Measurements from ENCODE around the gene PLEKHG4B.
"Not testable (repeated sequence)": the region's sequence is repeated elsewhere in the genome, so short reads cannot be mapped to it uniquely, and the experiment has no call there.

PLEKHG4B gene

DNA sequence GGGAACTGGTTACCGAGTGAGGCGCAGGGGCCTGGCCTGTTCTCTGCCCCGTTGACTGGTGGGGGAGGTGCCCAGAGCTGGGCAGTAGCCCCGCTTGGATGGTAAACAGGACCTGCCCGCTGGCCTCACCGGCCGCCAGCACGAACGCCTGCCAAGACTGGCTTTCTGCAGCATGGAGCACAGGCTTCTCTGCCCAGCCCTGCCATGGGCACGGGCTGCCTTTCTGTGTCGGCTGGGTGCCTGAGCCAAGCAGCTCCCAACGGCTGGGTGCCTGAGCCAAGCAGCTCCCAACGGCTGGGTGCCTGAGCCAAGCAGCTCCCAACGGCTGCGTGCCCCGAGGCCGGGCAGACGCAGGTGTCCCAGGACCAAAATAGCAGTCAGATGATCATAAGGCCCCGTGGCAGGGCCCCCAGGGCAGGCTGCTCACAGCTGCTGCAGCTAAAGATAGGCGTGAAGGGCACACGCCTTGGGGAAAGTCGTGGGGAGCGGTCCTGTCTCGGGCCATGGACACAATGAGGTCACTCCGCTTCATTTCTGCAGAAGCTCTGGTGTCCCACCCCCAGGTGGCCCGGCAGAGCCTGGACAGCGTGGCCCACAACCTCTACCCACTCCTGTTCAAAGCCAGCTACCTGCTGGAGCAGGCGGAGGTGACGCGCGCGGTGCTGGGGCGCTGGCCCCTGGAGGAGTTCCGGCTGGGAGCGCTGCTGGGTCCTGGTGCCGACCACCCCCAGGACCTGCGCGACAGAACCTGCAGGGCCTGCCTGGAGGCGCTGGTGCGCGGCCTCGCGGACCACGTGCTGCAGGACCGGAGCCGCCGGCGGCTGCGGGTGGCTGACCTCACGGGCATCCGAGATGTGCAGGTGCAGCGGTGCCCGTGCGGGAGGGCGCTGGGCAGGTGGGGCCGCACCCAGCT lies 99.3 kb downstream of the PLEKHG4B start, which contains the start of gene LRRC14B:
LRRC14B (plus strand) TSS at position 460 of the 913 bp plus-strand sequence; CDS start at position 504, 44 bp downstream.
- no peak for DNase-seq

DNA sequence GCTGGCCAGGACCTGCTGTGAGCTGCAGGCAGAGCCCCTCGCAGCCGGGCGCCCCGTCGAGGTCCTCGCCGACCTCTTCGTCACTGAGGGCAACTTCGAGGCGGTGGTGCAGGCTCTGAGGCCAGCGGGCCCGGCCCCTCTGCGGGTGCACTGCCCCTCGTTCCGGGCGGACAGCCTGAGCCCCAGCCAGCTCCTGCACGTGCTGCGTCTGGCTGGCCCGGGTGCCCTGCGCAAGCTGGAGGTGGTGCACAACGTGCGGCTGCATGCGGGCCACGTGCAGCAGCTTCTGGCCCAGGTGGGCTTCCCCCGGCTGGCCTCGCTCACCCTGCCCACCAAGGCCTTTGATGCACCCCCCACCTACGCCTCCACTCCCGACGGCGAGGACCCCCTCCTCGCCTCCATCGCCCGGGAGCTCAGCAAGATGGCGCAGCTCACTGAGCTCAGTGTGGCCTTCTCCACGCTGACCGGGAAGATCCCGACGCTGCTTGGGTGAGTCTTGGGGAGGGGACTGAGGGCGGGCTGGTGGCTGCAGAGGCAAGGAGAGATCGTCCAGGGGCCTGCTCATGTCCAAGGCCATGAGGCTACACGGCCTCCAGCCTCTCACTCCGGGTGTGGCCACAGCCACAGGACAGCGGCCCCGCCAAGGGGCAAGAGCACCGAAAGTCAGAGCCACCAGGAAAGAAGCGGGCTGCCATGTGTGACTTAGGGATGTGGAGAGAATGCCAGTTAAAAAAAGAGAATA lies 100.2 kb downstream of the PLEKHG4B start:
- no peak for DNase-seq

DNA sequence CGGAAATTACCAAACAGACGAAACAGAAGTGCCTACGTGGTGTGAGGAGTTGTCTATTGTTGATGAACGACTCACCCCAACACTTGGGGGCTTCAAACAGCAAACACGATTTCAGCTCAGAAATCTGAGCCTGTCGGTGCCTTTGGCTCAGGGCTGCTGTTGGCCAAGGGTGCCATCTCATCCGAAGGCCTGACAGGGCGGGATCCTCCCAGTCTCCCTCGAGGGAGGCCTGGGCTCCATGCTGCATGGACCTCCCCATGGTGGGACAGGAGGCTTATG lies 100.7 kb downstream of the PLEKHG4B start:
- DNase-seq = no peak

DNA sequence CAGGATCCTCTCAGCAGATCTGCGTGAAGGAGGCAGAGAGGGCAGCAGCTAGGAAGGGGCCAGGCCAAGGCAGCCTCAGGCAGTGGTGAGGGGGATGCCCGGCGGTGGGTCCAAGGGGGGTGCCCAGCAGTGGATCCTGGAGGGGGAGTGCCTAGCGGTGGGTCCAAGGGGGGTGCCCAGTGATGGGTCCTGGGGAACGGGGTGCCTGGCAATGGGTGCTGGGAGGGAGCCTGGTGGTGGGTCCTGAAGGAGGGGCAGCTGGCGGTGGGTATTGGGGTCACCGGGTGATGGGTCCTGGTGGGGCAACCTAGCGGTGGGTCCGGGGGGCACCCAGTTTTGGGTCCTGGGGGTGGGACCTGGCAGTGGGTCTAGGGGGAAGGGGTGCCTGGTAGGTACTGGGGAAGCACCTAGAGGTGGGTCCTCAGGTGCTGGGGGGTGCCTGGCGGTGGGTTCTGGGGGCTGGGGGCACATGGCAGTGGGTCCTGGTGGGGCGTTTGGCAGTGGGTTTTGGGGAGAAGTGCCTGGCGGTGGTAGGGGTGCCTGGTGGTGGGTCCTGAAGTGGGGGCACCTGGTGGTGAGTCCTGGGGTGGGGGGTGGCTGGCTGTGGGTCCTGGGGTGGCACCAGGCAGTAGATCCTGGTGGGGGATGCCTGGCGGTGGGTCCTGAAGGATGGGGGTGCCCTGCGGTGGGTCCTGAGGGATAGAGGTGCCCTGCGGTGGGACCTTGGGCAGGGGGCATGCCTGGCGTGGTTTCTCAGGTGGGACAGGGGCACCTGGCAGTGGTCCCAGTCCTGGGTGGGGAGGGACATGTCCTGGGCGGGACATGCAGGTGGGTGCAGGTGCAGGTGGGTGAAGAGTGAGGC lies 101.2 kb downstream of the PLEKHG4B start:
- DNase-seq = no peak

DNA sequence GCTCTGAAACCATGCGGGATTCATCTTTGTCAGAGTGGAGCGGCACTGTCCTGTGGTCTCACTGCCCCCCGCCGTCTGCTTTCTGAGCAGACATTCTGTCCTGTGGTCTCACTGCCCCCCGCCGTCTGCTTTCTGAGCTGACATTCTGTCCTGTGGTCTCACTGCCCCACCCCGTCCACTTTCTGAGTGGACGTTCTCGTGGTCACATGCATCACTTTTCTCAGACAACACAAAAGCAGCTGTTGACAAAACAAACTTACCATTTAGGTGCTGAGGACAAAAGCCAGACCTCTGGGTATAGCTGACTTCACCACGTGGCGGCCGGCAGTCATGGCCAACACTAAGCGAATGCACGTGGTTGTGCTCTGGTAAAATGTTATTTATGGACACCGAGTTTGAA lies 102.1 kb downstream of the PLEKHG4B start:
- no peak for DNase-seq

DNA sequence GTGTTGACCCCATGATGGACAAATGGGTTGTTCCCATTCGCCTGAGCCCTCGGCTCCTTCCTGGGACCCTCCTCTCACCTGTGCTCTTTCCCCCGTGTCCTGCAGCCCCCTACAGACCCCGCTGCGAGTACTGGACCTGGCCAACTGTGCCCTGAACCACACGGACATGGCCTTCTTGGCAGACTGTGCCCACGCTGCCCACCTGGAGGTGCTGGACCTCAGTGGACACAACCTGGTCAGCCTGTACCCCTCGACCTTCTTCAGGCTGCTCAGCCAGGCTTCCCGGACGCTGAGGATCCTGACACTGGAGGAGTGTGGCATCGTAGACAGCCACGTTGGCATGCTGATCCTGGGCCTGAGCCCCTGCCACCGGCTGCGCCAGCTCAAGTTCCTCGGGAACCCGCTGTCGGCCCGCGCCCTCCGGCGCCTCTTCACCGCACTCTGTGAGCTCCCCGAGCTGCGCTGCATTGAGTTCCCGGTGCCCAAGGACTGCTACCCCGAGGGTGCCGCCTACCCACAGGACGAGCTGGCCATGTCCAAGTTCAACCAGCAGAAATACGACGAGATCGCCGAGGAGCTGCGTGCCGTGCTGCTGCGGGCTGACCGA lies 102.7 kb downstream of the PLEKHG4B start:
- no peak for DNase-seq

DNA sequence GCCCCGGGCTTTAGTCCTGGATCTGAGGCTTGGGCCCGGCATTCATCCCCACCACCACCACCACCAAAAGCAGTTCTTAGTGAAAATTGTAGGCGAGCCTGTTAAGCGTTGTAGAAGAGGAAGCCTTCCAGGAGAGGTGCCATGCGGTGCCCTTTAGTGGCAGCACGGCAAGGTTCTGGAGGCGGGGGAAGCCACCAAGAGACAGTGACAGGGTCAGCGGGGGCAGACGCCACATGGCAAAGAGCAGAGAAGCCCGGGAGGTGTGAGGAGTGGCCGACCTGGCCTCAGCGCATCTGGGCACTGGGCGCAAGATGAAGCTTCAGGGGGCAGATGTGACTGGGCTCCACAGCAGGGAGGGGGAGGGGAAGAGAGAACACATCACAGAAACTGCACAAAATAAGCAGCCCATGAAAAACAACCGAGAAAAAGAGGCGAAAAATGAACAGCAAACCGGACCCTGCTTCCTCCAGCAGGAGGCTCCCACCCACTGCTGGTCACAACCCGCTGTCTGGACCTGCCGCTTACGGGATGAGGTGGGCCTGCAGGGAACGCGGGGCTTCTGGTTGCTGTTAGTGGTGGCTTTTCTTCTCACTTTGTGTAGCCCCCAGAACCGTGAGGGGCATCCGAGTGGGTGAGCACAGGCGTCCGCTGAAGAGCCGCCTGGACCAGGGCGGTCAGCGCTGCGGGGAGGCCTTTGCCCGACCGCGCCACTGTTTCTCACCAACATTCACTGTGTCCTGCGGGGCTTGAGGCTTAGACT lies 103.6 kb downstream of the PLEKHG4B start:
- DNase-seq = no peak

DNA sequence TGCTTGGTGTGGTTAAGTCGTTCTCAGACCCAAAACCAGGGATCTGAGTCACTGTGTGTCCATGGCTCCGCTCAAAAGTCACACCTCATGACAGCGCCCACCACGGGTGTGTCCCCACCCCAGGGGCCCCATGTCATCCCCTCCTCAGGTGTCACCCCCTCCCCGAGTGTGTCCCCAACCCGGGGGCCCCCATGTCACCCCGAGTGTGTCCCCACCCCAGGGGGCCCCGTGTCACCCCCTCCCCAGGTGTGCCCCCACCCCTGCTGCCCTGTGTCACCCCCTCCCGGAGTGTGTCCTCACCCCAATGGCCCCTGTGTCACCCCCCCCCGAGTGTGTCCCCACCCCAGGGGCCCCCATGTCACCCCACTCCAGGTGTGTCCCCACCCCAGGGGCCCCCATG lies 104.4 kb downstream of the PLEKHG4B start:
- no peak for DNase-seq

DNA sequence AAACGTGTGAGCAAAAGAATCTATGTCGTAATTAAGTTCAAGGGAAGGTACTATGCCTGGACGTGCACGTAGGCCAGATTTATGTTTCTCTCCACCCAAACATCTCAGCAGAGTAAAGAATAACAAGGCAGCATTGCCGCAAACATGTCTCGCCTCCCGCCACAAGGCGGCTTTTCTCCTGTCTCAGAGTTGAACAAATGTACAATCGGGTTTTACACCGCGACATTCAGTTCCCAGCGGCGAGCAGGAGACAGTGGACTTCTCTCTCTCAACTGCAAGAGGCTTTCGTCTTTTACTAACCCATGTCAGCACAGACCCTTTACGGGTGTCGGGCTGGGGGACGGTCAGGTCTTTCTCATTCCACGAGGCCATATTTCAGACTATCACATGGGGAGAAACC lies 105.1 kb downstream of the PLEKHG4B start:
- DNase-seq = not testable (repeated sequence)

DNA sequence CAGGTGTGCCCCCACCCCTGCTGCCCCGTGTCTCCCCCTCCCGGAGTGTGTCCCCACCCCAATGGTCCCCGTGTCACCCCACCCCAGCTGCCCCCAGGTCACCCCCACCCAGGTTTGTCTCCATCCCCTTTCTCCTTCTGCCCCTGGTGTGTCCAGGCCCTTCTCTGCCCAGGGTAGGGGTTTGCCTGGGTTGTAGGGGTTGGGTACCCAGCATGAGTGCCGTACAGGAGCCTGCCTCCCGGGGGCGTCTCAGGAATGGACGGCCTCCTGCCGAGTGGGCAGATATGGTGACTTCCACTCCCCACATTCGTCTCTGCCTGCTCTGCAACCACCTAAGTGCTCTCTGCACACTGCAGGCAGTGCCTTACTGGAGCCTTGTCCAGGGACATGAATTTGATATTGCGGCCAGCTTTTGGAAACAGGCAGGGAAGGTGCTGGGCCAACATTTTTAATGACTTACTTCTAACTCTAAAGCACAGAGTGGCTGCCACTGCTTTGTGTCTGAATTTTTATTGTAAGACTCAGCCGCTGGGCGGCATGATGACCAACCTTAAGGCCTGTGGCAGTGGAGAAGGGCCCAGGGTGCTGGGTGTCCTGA lies 106.0 kb downstream of the PLEKHG4B start:
- no peak for DNase-seq

DNA sequence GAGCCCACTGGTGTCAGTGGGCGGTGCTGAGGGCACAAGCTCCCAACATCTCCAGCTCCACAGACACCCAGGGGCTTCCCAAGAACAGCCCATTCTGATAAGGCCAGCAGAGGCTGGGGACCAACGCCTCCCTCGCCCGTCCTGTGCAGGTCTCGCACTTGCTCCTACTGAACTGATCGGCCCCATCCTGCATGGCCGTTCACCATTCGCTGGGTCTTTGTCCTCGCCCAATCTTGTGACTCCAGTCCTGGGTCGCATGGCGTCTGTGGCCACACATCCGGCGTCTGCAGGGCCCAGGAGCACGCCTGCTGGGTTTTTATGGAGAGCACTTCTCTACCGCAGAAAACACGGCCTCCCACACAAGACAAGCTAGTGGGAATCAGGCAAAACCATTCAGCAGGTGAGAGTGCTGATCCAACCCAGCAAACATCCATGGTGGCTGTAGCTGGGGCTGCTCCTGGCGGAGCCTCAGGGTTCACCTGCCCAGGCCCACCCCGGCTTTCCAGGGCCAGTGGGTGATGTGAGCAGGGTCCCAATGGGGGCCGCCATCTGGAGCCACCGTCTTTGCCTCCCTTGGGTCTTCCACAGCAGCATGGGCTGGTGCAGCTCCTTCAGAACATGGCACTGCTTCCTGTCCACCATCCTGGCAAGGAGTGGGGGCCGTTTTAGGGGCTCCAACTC lies 106.7 kb downstream of the PLEKHG4B start:
- no peak for DNase-seq

DNA sequence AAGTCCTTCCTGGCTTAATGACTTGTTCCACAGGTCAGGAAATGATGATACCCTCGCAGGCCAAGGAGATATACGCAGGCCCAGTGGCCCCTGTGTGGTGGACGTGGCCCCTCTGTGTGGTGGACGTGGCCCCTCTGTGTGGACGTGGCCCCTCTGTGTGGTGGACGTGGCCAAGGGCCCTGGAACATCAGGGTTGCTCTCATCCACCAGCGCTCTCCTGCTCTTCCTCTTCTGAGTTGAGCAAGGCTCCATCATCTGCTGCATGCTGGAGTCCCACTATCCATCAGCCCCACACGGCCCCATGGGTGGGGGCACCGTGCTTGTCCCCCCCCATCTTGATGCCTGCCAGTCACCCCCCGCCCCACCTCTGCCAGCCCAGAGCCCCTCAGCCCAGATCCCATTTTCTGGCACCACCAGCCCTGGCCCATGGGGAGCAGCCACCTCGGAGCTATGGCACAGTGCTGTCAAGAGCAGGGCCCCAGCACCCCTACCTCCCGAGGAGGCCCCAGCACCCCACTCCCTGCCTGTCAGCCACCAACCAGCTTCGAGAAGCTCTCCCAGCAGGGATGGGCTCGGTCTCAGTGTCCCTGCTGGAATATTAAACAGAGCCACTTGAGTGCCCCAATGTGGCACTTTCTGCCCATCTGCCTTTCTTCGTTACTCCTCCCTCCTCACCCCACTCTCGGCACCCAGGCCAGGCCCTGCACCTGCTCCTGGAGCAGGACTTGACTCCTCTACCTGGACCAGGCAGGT lies 107.4 kb downstream of the PLEKHG4B start:
- DNase-seq = no peak

DNA sequence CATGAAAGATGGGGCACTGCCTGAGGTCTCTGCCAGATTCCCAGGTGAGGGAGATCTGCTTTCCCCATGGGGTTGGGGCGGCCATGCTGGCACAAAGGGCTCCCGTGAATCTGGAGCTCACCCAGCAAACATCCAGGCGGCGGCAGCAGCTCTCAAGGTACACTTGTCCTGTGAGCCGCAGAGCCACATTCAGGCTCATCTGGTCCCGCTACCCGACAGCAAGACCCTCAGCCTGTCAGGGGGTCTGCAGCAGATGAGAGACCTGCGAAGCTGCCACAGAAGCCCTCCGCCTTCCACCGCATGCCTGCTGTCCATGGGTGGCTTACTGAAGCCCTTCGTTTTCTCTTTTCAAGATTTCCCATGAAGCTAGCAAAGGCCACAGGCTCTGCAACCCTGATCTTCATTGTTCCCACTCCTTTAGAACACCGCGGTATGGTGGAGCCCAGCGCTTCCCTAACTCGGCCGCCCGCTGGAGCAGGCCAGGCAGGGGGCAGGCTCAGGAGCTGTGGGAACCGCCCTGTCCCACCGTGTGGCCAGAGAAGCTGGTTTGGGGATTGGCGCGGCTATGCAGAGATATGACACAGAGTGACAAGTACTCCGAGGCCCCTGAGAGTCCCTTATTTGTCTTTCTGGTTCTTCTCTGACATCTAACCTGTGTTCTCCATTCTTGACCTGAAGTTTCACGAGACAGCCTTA lies 108.1 kb downstream of the PLEKHG4B start:
- DNase-seq = no peak

DNA sequence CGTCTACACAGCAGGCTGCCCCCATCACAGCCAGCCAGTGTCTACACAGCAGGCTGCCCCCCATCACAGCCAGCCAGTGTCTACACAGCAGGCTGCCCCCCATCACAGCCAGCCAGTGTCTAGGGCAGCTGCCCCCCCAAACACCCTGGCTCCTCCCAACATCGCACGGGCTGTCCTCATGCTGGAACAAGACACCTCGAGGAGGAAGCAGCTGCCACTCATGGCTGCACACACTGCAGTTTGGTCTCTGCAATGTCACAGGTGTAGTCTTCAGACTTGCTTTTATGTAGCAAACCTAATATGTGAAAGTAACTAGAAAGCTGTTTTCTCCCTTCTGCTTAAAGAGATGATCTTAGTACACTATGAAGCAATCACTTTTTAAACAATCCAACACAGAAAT lies 109.0 kb downstream of the PLEKHG4B start:
- no peak for DNase-seq

DNA sequence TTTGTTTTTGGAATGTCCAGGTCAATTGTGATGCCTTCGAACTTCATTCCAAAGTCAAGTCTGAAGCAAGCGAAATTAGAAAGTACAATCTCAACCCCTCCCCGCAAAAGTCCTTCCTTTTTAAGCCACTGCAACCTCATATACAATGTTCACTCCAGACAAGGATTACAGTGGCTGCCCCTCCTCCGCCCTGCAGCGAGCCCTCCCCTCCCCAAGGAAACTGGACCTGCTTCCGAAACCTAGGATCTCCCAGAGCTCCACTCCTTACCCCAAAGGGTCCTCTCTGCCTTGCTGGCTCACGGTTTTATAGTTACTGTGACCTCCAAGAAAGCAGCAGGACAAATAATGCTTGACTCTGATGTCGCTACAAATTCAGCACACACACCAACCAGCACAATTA lies 109.7 kb downstream of the PLEKHG4B start:
- DNase-seq = no peak

DNA sequence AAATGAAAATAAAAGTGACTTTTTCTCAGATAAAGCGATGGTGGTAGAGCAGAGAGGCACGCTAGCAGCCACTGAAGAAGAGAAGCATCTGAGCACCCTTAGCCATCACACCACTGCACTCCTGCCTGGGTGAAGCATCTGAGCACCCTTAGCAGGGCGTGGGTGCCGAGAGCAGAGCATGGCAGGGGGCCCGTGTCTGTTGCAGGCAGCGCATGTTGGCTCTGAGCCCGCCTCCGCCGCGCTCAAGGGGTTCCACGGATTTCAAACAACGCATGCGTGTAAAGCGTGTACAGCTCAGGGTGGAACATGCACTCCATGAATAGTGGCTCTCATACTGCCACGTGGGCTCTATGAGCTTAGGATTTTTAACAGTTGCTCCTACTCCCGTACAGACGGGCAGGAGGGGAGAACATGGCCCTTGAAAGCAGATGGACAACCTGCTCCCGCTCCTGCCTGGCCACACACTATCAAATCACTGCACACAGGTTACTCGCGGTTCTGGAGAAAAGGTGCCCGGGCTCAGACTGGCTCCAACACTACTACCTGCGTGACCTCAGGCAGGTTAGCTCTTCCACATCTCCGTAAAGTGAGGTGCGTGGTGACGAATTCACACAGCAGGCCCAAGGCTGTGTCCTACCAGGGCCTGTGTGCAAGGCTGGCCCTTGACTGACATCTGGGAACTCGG lies 111.4 kb downstream of the PLEKHG4B start:
- no peak for DNase-seq

DNA sequence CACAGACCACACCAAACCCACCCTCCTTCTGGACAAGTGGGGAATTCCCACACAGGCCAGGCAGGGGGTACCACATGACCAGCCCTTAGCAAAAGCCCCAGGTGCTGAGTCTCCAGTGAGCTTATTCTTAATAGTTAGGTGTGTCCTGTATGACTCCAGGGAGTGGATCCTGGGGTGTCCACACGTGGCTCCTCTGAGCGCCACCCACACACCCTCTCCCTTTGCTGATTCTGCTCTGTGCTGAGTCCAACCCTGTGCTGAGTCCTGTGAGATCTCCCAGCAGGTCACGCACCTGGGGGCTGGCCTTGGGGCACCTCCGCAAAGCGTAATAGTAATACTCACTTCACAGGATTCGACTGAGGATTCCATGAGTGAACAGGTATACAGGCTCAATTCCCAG lies 112.0 kb downstream of the PLEKHG4B start:
- no peak for DNase-seq

DNA sequence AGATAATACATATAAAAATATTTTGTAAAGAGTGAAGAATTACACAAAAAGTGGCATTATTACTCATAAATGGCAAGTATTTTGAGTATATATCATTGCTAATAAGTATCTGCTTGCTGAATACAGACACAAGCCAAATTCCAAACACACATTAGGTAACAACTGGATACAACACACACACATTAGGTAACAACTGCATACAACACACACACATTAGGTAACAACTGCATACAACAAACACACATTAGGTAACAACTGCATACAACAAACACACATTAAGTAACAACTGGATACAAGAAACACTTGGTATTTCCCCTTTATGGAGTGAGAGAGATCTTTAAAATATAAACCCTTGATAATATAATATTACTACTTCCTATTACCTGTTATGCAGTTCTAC lies 112.5 kb downstream of the PLEKHG4B start:
- DNase-seq = no peak

Measured in activated CD4-positive, alpha-beta T cell treated with anti-CD3 and anti-CD28 coated beads, Interleukin-2, amount 50 U/mL, for 48 hours (primary cell).